ENCODE data around the gene ARID5B. TPM values are rescaled to one million over a fixed set of nuclear protein-coding genes. Genes with fewer than 3 reads are reported as not detected.

The ARID5B gene
- total RNA-seq, 2 donors from 2014 or later: 60.7 to 80.4 TPM

DNA sequence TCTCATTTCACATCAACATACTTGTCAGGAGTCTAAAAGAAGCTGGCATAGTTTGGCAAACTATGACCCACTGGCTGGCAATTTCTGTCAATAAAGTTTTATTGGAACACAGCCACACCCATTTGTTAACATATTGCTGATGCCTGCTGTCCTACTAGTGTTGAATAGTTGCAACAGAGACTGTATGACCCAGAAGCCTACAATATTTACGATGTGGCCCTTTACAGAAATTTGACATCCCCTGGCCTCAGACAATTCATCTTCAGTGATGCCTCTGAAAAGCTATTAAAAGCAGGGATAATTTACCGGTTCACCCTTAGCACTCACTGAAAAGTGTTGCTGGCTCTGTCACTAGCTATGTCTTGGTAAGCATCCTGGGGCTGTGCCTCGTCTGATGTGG is 155.2 kb downstream of the ARID5B start:
- ATAC-seq (ENCODE audit: insufficient number of reproducible peaks, low FRiP score, low read depth): no peak

DNA sequence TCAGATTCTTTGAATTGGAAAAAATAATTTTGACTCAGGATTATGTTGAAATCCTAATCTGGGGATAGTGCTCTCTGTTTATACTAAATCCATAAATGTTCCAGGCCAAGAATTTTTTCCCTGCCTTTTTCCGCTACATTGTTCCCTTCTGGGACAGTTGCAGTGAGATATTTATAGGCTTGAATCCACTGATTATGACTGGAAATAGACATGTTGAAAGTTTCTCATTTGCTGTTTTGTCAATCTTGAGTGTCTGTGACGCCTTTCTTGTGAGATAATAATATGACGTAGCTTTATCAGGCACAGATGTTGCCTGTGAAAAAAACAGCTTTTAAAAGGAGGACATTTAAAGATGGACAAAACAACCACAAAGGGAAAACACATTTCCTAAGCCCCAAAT is 155.9 kb downstream of the ARID5B start:
- H3K4me1 ChIP-seq (ENCODE audit: control insufficient read depth in 1 of 2, low read depth in 2 of 2): peaks cover 72 to 89% of the 10 kb centered on the region in 2 donors
- peak overlapping the region; percentile 74 to 96 for H3K27ac ChIP-seq
- H3K27me3 ChIP-seq (replicated peaks; ENCODE audit: insufficient read depth): no peaks in the 10 kb centered on the region
- DNase-seq (ENCODE audit: low spot score) (no peak), ATAC-seq (ENCODE audit: insufficient number of reproducible peaks, low FRiP score, low read depth) (peak; percentile 70)
- H3K4me3 ChIP-seq: peak overlapping the region; percentile 83
- TF ChIP-seq, protein P1, sequence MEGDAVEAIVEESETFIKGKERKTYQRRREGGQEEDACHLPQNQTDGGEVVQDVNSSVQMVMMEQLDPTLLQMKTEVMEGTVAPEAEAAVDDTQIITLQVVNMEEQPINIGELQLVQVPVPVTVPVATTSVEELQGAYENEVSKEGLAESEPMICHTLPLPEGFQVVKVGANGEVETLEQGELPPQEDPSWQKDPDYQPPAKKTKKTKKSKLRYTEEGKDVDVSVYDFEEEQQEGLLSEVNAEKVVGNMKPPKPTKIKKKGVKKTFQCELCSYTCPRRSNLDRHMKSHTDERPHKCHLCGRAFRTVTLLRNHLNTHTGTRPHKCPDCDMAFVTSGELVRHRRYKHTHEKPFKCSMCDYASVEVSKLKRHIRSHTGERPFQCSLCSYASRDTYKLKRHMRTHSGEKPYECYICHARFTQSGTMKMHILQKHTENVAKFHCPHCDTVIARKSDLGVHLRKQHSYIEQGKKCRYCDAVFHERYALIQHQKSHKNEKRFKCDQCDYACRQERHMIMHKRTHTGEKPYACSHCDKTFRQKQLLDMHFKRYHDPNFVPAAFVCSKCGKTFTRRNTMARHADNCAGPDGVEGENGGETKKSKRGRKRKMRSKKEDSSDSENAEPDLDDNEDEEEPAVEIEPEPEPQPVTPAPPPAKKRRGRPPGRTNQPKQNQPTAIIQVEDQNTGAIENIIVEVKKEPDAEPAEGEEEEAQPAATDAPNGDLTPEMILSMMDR (IDR thresholded peaks at IDR 0.05): no peak
- H3K36me3 ChIP-seq: peaks cover 20% of the 10 kb centered on the region
- no peaks in the 10 kb centered on the region for H3K9me3 ChIP-seq

More for the DNA sequence above, 155.2 kb downstream of the ARID5B start:
- Histone ChIP-seq H3K36me3 (peaks cover 23% of the 10 kb centered on the region), H3K9me3 (no peaks in the 10 kb centered on the region), H3K4me1 (ENCODE audit: control insufficient read depth in 1 of 2, low read depth in 2 of 2) (peaks cover 78 to 89% of the 10 kb centered on the region in 2 donors), H3K27me3 (replicated peaks; ENCODE audit: insufficient read depth) (no peaks in the 10 kb centered on the region), H3K4me3 (peak overlapping the region; percentile 83), H3K27ac (peak overlapping the region; percentile 74 to 96)
- TF ChIP-seq, protein P1 (IDR thresholded peaks at IDR 0.05): no peak
- no peak for DNase-seq (ENCODE audit: low spot score)

DNA sequence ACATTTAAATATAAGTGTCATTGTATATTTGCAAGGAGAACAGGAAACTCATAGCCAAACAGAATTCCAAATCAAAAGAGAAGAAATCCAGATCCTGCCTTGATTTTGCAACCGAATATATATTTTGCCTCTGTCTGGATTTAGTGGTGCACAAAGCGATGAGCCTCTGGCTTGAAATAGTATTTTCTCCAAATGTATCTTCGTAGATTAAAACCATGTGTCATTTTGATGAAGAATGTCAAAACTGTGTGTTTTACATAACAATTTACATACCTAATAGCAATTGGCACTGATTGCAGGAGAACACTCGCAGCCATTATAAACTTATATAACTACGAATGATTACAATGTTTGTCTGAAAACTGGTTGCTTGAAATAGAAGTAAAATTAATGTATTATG is 156.4 kb downstream of the ARID5B start:
- DNase-seq (ENCODE audit: low spot score) (no peak), ATAC-seq (ENCODE audit: insufficient number of reproducible peaks, low FRiP score, low read depth) (no peak)
- Histone ChIP-seq H3K27me3 (replicated peaks; ENCODE audit: insufficient read depth) (no peaks in the 10 kb centered on the region), H3K4me3 (peak overlapping the region; percentile 83), H3K27ac (peak overlapping the region; percentile 74 to 96), H3K9me3 (no peaks in the 10 kb centered on the region), H3K4me1 (ENCODE audit: control insufficient read depth in 1 of 2, low read depth in 2 of 2) (peaks cover 67 to 87% of the 10 kb centered on the region in 2 donors), H3K36me3 (peaks cover 15% of the 10 kb centered on the region)
- TF ChIP-seq, protein P1 (IDR thresholded peaks at IDR 0.05): no peak

DNA sequence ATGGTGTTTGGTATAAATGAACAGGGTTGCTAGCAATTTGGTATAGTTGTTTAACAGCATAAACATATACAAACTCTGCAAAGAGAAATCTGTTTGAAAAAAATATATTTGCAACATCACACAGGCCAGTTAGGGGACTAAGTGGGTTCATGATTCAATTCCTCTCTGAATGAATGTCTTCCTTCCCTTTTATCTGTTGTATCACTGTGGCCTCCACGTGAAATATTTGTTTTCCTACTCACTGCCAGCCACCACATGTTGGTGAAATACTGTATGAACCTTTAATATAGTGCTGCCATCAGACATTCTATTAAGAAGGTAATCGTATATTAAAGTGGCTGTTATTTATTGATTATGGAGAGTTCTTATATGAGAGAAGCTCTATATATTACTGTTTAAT is 157.0 kb downstream of the ARID5B start:
- peak overlapping the region; percentile 83 for H3K4me3 ChIP-seq
- peaks cover 9% of the 10 kb centered on the region for H3K36me3 ChIP-seq

DNA sequence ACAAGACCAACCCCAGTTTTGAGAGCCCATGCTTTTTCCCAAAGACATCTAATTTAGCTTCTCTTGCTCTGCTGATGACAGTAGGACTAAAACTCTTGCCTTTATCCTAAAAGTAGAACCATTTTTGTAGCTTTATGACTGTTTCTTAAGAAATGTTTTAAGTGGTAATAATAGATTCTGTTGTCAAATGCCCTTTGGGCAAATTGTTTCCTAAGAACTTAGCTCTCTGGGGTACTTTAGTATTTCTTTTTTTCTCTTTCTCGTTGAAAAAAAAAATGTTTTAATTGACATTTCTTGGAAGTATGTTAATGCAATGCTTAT is 157.4 kb downstream of the ARID5B start:
- peak overlapping the region; percentile 74 to 96 for H3K27ac ChIP-seq
- H3K27me3 ChIP-seq (replicated peaks; ENCODE audit: insufficient read depth): no peaks in the 10 kb centered on the region
- TF ChIP-seq, protein P1 (IDR thresholded peaks at IDR 0.05): no peak
- H3K36me3 ChIP-seq: peaks cover 9% of the 10 kb centered on the region
- H3K4me1 ChIP-seq (ENCODE audit: control insufficient read depth in 1 of 2, low read depth in 2 of 2): peaks cover 63 to 87% of the 10 kb centered on the region in 2 donors
- no peaks in the 10 kb centered on the region for H3K9me3 ChIP-seq
- peak overlapping the region; percentile 83 for H3K4me3 ChIP-seq
- no peak for DNase-seq (ENCODE audit: low spot score)
- ATAC-seq (ENCODE audit: insufficient number of reproducible peaks, low FRiP score, low read depth): no peak

More for the DNA sequence above, 157.0 kb downstream of the ARID5B start:
- DNase-seq (ENCODE audit: low spot score) (no peak), ATAC-seq (ENCODE audit: insufficient number of reproducible peaks, low FRiP score, low read depth) (no peak)
- no peaks in the 10 kb centered on the region for H3K9me3 ChIP-seq
- no peaks in the 10 kb centered on the region for H3K27me3 ChIP-seq (replicated peaks; ENCODE audit: insufficient read depth)
- H3K27ac ChIP-seq: peak overlapping the region; percentile 74 to 96
- TF ChIP-seq, protein P1 (IDR thresholded peaks at IDR 0.05): no peak
- peaks cover 63 to 87% of the 10 kb centered on the region in 2 donors for H3K4me1 ChIP-seq (ENCODE audit: control insufficient read depth in 1 of 2, low read depth in 2 of 2)

Data from thoracic aorta (tissue), 2 donors.